ENCODE results near the gene TLR6.

The TLR6 gene

DNA sequence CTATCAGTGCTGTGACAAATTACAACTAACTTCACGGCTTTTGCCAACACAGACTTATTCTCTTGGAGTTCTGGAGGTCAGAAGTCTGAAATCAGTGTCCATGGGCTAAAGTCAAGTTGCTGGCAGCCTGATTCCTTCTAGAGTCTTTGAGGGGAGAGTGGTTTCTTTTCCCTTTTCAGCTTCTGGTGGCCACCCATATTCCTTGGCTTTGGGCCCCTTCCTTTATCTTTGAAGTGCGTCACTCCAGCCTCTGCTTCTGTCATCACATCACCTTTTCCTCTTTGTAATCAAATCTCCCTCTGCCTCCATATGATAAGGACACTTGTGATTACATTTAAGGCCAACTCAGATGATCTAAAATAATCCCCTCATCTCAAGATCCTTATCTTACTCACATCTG lies 20.0 kb upstream of the TLR6 start:
- TF ChIP-seq CTCF (IDR thresholded peaks at IDR 0.05), result no peak
- no peak for DNase-seq (ENCODE audit: low spot score)
- Histone ChIP-seq H3K4me3 (no peak overlapping the region), H3K27ac (no peak overlapping the region)

GRCh38 chr4:38873290-38873944 lies 16.8 kb upstream of the TLR6 start:
- Histone ChIP-seq H3K4me3 (no peak overlapping the region), H3K27ac (no peak overlapping the region)
- DNase-seq (ENCODE audit: low spot score), result no peak
- no peak for TF ChIP-seq CTCF (IDR thresholded peaks at IDR 0.05)

DNA sequence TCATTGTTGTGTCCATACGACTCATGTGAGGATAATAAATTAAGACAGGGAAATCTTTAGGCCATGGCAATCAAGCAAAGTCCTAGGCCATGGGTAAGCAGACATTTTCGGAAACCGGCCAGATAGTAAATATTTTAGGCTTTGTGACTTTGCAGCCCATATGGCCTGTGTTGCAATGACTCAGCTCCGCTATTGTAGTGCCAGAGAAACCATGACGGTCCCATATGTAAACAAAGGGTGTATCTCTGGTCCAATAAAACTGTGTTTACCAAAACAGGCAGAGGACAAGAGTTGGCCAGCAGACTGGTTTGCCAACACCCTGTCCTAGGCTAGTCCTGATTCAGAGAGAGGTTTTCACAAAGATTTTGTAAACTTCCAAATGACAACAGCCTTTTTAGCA lies 16.0 kb upstream of the TLR6 start:
- DNase-seq (ENCODE audit: low spot score), result no peak
- TF ChIP-seq CTCF (IDR thresholded peaks at IDR 0.05), result no peak
- Histone ChIP-seq H3K4me3 (no peak overlapping the region), H3K27ac (peak overlapping the region in 1 of 2 donors; percentile 12)

- Histone ChIP-seq H3K27ac (no peak overlapping the region), H3K4me3 (no peak overlapping the region)
- no peak for TF ChIP-seq CTCF (IDR thresholded peaks at IDR 0.05)
- DNase-seq (ENCODE audit: low spot score), result no peak
These were observed 15.0 kb upstream of the TLR6 start for GRCh38 chr4:38871593-38871992.

GRCh38 chr4:38870098-38870808 lies 13.6 kb upstream of the TLR6 start:
- Histone ChIP-seq H3K27ac (peak overlapping the region; percentile 24 to 94), H3K4me3 (no peak overlapping the region)
- no peak for TF ChIP-seq CTCF (IDR thresholded peaks at IDR 0.05)
- DNase-seq (ENCODE audit: low spot score), result no peak

DNA sequence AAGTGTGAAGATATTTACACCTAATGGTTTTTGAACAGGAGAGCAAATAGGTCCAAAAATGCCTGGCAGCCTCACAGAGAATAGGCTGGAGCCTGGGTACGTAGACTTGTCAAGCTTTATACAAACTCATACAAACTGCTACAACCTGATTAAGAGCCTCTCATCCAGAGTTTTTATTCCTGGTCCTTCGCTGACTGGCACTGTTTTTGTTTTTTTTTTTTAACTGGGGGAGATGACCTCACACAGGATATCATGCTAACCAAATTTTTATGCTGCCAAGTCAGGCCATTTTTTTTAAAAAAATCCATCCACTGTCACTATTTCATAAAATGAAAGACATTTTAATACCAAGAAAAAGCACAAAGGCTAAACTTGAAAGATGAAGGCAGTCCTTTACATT lies 12.9 kb upstream of the TLR6 start:
- Histone ChIP-seq H3K27ac (peak overlapping the region; percentile 93 to 94), H3K4me3 (peak overlapping the region; percentile 80)
- DNase-seq (ENCODE audit: low spot score), result no peak
- TF ChIP-seq CTCF (IDR thresholded peaks at IDR 0.05), result no peak

Measured in coronary artery (tissue), 2 donors.